ENCODE results near the gene RAB37. TPM values are rescaled to one million over a fixed set of nuclear protein-coding genes. Genes with fewer than 3 reads are reported as not detected.

RAB37 gene
- total RNA-seq, 3 donors from 2014 or later = 0.98 to 2.1 (median 2.0) TPM

- intact Hi-C loops (cut with DNase I; ENCODE audit: low total_unique reads) = no loop called here
- Histone ChIP-seq H3K27me3 (no peaks in the 10 kb centered on the region), H3K27ac (no peak overlapping the region), H3K4me1 (peaks cover 7 to 18% of the 10 kb centered on the region in 2 donors), H3K36me3 (no peaks in the 10 kb centered on the region), H3K4me3 (no peak overlapping the region), H3K9me3 (no peaks in the 10 kb centered on the region)
- DNase-seq (ENCODE audit: low spot score in 2 of 2) = no peak
- no peak for TF ChIP-seq POLR2AphosphoS5 (IDR thresholded peaks at IDR 0.05)
- no peak for TF ChIP-seq POLR2A (IDR thresholded peaks at IDR 0.05)
- no peak for TF ChIP-seq CTCF (IDR thresholded peaks at IDR 0.05)
These were observed 27.8 kb downstream of the RAB37 start for GRCh38 chr17:74764751-74765286.

GRCh38 chr17:74766413-74766812 lies 29.4 kb downstream of the RAB37 start:
- no peaks in the 10 kb centered on the region for H3K27me3 ChIP-seq
- TF ChIP-seq POLR2A (IDR thresholded peaks at IDR 0.05) = no peak
- no peak for TF ChIP-seq CTCF (IDR thresholded peaks at IDR 0.05)
- TF ChIP-seq POLR2AphosphoS5 (IDR thresholded peaks at IDR 0.05) = no peak
- no peaks in the 10 kb centered on the region for H3K36me3 ChIP-seq
- peak overlapping the region in 1 of 2 donors; percentile 88 for H3K27ac ChIP-seq
- no peak for DNase-seq (ENCODE audit: low spot score in 2 of 2)
- H3K4me1 ChIP-seq = peaks cover 7 to 9% of the 10 kb centered on the region in 2 donors
- H3K4me3 ChIP-seq = no peak overlapping the region
- intact Hi-C loops (cut with DNase I; ENCODE audit: low total_unique reads) = no loop called here
- no peaks in the 10 kb centered on the region for H3K9me3 ChIP-seq

- TF ChIP-seq CTCF (IDR thresholded peaks at IDR 0.05) = no peak
- TF ChIP-seq POLR2A (IDR thresholded peaks at IDR 0.05) = no peak
- TF ChIP-seq POLR2AphosphoS5 (IDR thresholded peaks at IDR 0.05) = no peak
- H3K9me3 ChIP-seq = no peaks in the 10 kb centered on the region
- H3K36me3 ChIP-seq = no peaks in the 10 kb centered on the region
- intact Hi-C loops (cut with DNase I; ENCODE audit: low total_unique reads) = no loop called here
- peaks cover 7% of the 10 kb centered on the region in 2 donors for H3K4me1 ChIP-seq
- no peak for DNase-seq (ENCODE audit: low spot score in 2 of 2)
- H3K4me3 ChIP-seq = no peak overlapping the region
- H3K27ac ChIP-seq = peak overlapping the region; percentile 88 to 90
- H3K27me3 ChIP-seq = no peaks in the 10 kb centered on the region
These were observed 30.1 kb downstream of the RAB37 start for GRCh38 chr17:74767111-74767516.

GRCh38 chr17:74768069-74768762 lies 31.2 kb downstream of the RAB37 start:
- intact Hi-C loops (cut with DNase I; ENCODE audit: low total_unique reads) = no loop called here
- Histone ChIP-seq H3K27me3 (no peaks in the 10 kb centered on the region), H3K36me3 (no peaks in the 10 kb centered on the region), H3K9me3 (no peaks in the 10 kb centered on the region), H3K4me3 (no peak overlapping the region), H3K4me1 (peaks cover 7% of the 10 kb centered on the region in 2 donors), H3K27ac (peak overlapping the region; percentile 88 to 90)
- TF ChIP-seq POLR2AphosphoS5 (IDR thresholded peaks at IDR 0.05) (peak in 2 of 3 donors; percentile 14 to 58), POLR2A (IDR thresholded peaks at IDR 0.05) (no peak)
- peak; percentile 82 to 89 for DNase-seq (ENCODE audit: low spot score in 2 of 2)

GRCh38 chr17:74768763-74769114 lies 31.7 kb downstream of the RAB37 start:
- TF ChIP-seq CTCF (IDR thresholded peaks at IDR 0.05) (no peak), POLR2AphosphoS5 (IDR thresholded peaks at IDR 0.05) (no peak), POLR2A (IDR thresholded peaks at IDR 0.05) (no peak)
- Histone ChIP-seq H3K4me3 (no peak overlapping the region), H3K9me3 (no peaks in the 10 kb centered on the region), H3K36me3 (no peaks in the 10 kb centered on the region), H3K27ac (peak overlapping the region; percentile 88 to 90), H3K27me3 (no peaks in the 10 kb centered on the region), H3K4me1 (peaks cover 7% of the 10 kb centered on the region in 2 donors)
- intact Hi-C loops (cut with DNase I; ENCODE audit: low total_unique reads) = no loop called here
- no peak for DNase-seq (ENCODE audit: low spot score in 2 of 2)
